ENCODE data around the gene BMP10. TPM values are rescaled to one million over a fixed set of nuclear protein-coding genes. Genes with fewer than 3 reads are reported as not detected.

Gene BMP10
- total and polyA plus RNA-seq, 2 of the 8 experiments (the other 6 are each of a cell fraction or from before 2014, with no cell fraction given) = not detected

GRCh38 chr2:68832233-68832869 is 38.8 kb downstream of the BMP10 start:
- ChIA-PET POLR2A (ENCODE audit: partially characterized antibody) (no interaction called here), CTCF (ENCODE audit: partially characterized antibody) (interaction anchor here (1.0 to 1.1 kb wide), 2 partner anchors 80 to 344 kb away, joined by 3 to 4 read pairs; no protein-coding TSS in a partner anchor)
- no peak overlapping the region for H3K56ac ChIP-seq (replicated peaks; ENCODE audit: insufficient read length, low read depth, low read length)
- H3K4me2 ChIP-seq (ENCODE audit: insufficient read depth in 1 of 2, low read depth in 2 of 2, low read length in 2 of 2) = no peak overlapping the region
- no peak overlapping the region for H2AK5ac ChIP-seq (ENCODE audit: low read depth, low read length)
- H2BK120ac ChIP-seq (replicated peaks; ENCODE audit: low read depth, low read length) = no peak overlapping the region
- no peak overlapping the region for H3K27ac ChIP-seq (ENCODE audit: low read depth, low read length)
- DNase-seq (ENCODE audit: low read depth in 1 of 2, low spot score in 2 of 2) = peak in 1 of 2 experiments; percentile 38
- no peaks in the 10 kb centered on the region for H4K20me1 ChIP-seq (replicated peaks in 1 of 2; ENCODE audit: control insufficient read depth in 1 of 2, insufficient read depth in 2 of 2, low read length in 2 of 2)
- no peak overlapping the region for H3K9ac ChIP-seq (replicated peaks in 1 of 4; ENCODE audit: extremely low read depth in 1 of 4, low read depth in 3 of 4, low read length in 3 of 4)
- no peaks in the 10 kb centered on the region for H3K79me2 ChIP-seq (ENCODE audit: control insufficient read depth in 1 of 2, insufficient read depth in 2 of 2, low read length in 2 of 2)
- no peak for FAIRE-seq
- H4K5ac ChIP-seq (ENCODE audit: insufficient read length, low read depth, low read length) = no peak overlapping the region
- H3K79me1 ChIP-seq (ENCODE audit: low read depth, low read length) = no peaks in the 10 kb centered on the region
- H2BK12ac ChIP-seq (ENCODE audit: low read depth, low read length) = no peak overlapping the region
- no peaks in the 10 kb centered on the region for H3K9me3 ChIP-seq (ENCODE audit: insufficient read depth in 2 of 2, low read depth in 1 of 2, low read length in 1 of 2)
- no peak overlapping the region for H4K8ac ChIP-seq (ENCODE audit: extremely low read depth, insufficient read depth, low read length)
- H2AFZ ChIP-seq (ENCODE audit: low read length) = peak overlapping the region; percentile 74; the same call in 1 of the 2 replicates
- no peak overlapping the region for H2BK5ac ChIP-seq (ENCODE audit: low read depth, low read length)
- no peaks in the 10 kb centered on the region for H3K23me2 ChIP-seq (ENCODE audit: low read depth, low read length)
- H3K23ac ChIP-seq (ENCODE audit: insufficient read length) = no peak overlapping the region
- no peak overlapping the region for H3K4me3 ChIP-seq (ENCODE audit: extremely low read depth in 1 of 4, insufficient read depth in 2 of 4, low read depth in 3 of 4, low read length in 4 of 4)
- H3K27me3 ChIP-seq (replicated peaks in 1 of 4; ENCODE audit: control insufficient read depth in 3 of 4, extremely low read depth in 1 of 4, insufficient read depth in 3 of 4, low read length in 3 of 4) = no peaks in the 10 kb centered on the region
- H2BK20ac ChIP-seq (ENCODE audit: low read length) = no peak overlapping the region
- H4K91ac ChIP-seq (replicated peaks; ENCODE audit: insufficient read length, low read length) = no peak overlapping the region
- no peak overlapping the region for H3K14ac ChIP-seq (ENCODE audit: insufficient read length)
- H3K36me3 ChIP-seq (ENCODE audit: control insufficient read depth in 2 of 4, insufficient read depth in 4 of 4, low read length in 3 of 4) = no peaks in the 10 kb centered on the region
- H3K4me1 ChIP-seq (replicated peaks in 1 of 4; ENCODE audit: control insufficient read depth in 3 of 4, insufficient read depth in 4 of 4, low read length in 3 of 4) = peaks cover 0 to 1% (median 0%) of the 10 kb centered on the region in 4 experiments; a peak in 1 of 7 replicates
- H2BK15ac ChIP-seq (ENCODE audit: low read length) = no peak overlapping the region
- H3K18ac ChIP-seq (ENCODE audit: extremely low read depth, low read length) = no peak overlapping the region
- no peak overlapping the region for H3K4ac ChIP-seq (replicated peaks; ENCODE audit: insufficient read length, low read depth, low read length)
- WGBS, 2 experiments (ENCODE audit: extremely low coverage in 1 of 2, insufficient coverage in 1 of 2, insufficient read length in 1 of 2, insufficient replicate concordance in 2 of 2, low coverage in 1 of 2, low lambda C conversion rate in 2 of 2, missing lambda C conversion rate in 1 of 2) = 88% methylated on average over 8 of the region's 8 CpGs; no CpG with 5 or more reads in 1 of the 2 experiments
- TF ChIP-seq MAFK (IDR thresholded peaks at IDR 0.05; ENCODE audit: low read depth, low read length) (no peak), HDAC2 (IDR thresholded peaks at IDR 0.05; ENCODE audit: borderline replicate concordance in 1 of 2, low read depth in 2 of 2, low read length in 2 of 2) (no peak), GTF2F1 (IDR thresholded peaks at IDR 0.05; ENCODE audit: borderline replicate concordance, low read depth, low read length) (no peak), HDAC6 (IDR thresholded peaks at IDR 0.05; ENCODE audit: low read depth, low read length) (no peak), TAF1 (IDR thresholded peaks at IDR 0.05; ENCODE audit: low read depth, low read length) (no peak), EP300 (IDR thresholded peaks at IDR 0.05; ENCODE audit: borderline replicate concordance in 1 of 2, low read depth in 2 of 2, low read length in 2 of 2) (no peak), KDM5A (IDR thresholded peaks at IDR 0.05; ENCODE audit: low read length) (no peak), CBX5 (IDR thresholded peaks at IDR 0.05; ENCODE audit: low read depth, low read length) (no peak), CBX8 (IDR thresholded peaks at IDR 0.05; ENCODE audit: borderline replicate concordance, low read depth, low read length) (no peak), RXRA (IDR thresholded peaks at IDR 0.05; ENCODE audit: insufficient read depth, low read depth, low read length) (no peak), USF2 (IDR thresholded peaks at IDR 0.05; ENCODE audit: low read length) (no peak), CREB1 (IDR thresholded peaks at IDR 0.05) (no peak)
